Stomach smooth muscle (tissue), 2 donors: ENCODE data around the gene GRM1.

Source experiments
- H3K27ac ChIP-seq: one replicate; pipeline ENCODE4 v1.7.0; 2013; ENCODE audit warnings: mild to moderate bottlenecking, low read length, inconsistent platforms
- H3K27me3 ChIP-seq, 2 donors: one replicate each; pipeline ENCODE4 v1.7.0; 2013; ENCODE audit warnings: low read length in 2 of 2; ENCODE audit not compliant: insufficient read depth in 2 of 2, control insufficient read depth in 1 of 2
- H3K36me3 ChIP-seq, 2 donors: one replicate each; pipeline ENCODE4 v1.7.0; 2013; ENCODE audit warnings: low read length in 2 of 2; ENCODE audit not compliant: control insufficient read depth in 2 of 2, insufficient read depth in 2 of 2
- H3K4me1 ChIP-seq: one replicate; pipeline ENCODE4 v1.7.0; 2013; ENCODE audit warnings: low read length; ENCODE audit not compliant: control insufficient read depth, insufficient read depth
- H3K4me3 ChIP-seq, 2 donors: one replicate each; pipeline ENCODE4 v1.7.0; 2013; ENCODE audit warnings: low read length in 2 of 2
- H3K9ac ChIP-seq, 2 donors: one replicate each; pipeline ENCODE4 v1.7.0; 2013; ENCODE audit warnings: low read length in 2 of 2, mild to moderate bottlenecking in 1 of 2
- H3K9me3 ChIP-seq, 2 donors: one replicate each; pipeline ENCODE4 v1.7.0; 2013; ENCODE audit warnings: low read length in 2 of 2; ENCODE audit not compliant: control insufficient read depth in 2 of 2
- donor health status: healthy.
- donor health status: Pancreatic carcinoma.

The GRM1 gene

DNA sequence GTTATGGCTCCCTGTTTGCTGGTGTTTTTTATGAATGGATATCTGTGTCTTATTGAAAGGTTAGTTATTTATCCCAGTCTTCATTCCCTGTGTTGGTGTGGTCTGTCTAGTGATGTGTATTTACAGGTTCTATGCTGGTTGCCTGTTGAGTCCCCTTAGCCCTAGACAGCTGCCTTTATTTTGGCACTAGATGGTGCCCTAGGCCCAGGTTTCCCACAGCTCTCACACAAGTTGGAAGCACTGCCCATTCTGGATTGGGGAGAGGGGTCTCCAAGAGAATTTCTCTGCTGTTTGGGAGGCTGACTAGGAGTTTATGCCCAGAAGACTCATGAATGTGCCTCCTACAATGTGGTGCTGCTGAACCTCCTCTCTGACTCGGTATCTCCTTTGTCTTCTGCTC lies 12.4 kb downstream of the GRM1 start:
- Histone ChIP-seq H3K27ac (no peak overlapping the region), H3K36me3 (no peaks in the 10 kb centered on the region), H3K4me1 (no peaks in the 10 kb centered on the region), H3K9ac (no peak overlapping the region), H3K27me3 (no peaks in the 10 kb centered on the region), H3K9me3 (peaks cover 0 to 2% of the 10 kb centered on the region in 2 donors), H3K4me3 (no peak overlapping the region)

- Histone ChIP-seq H3K36me3 (no peaks in the 10 kb centered on the region), H3K9me3 (peaks cover 0 to 4% of the 10 kb centered on the region in 2 donors), H3K9ac (no peak overlapping the region), H3K4me3 (no peak overlapping the region), H3K4me1 (no peaks in the 10 kb centered on the region), H3K27me3 (no peaks in the 10 kb centered on the region), H3K27ac (no peak overlapping the region)
These were observed 18.5 kb downstream of the GRM1 start for GRCh38 chr6:146047371-146047770.

DNA sequence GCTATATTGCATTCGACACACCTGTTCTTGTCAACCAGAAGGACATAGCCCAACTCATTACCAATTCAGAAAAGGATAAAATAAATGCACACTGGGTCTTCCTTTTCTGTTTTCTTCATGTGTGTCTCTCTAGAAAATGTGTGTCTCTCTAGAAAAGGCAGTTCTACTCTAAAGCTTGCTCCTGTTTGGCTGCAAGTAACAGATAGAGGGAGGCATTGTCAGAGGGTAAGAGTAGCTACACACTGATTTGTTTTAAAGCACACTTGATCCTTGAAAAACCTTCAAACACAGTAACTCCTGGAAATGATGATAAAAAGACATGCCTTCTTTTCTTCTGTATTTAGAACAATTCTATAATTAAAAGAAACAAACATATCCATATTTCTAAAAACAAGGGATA lies 21.3 kb downstream of the GRM1 start:
- Histone ChIP-seq H3K9ac (no peak overlapping the region), H3K9me3 (peaks cover 0 to 4% of the 10 kb centered on the region in 2 donors), H3K36me3 (no peaks in the 10 kb centered on the region), H3K27ac (no peak overlapping the region), H3K27me3 (no peaks in the 10 kb centered on the region), H3K4me3 (no peak overlapping the region), H3K4me1 (no peaks in the 10 kb centered on the region)

DNA sequence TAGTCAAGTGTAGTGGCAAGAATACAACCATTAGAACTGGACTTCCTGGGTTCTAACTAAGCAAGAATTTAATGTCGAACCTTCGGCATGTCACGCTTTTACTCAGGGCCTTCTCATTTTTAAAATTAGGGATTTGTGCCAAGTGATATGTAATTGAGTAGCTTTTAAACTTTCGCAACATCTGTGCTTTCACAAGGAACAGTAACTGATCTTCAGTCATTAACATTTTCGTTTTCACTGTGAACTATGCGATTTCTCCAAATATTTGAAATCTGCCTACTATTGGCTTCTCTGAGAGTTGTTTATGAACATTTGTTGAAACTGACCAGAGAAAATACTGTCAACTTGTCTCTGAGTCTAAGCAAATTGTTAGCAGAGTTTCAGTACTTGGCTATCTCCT lies 27.6 kb downstream of the GRM1 start:
- H3K27me3 ChIP-seq: no peaks in the 10 kb centered on the region
- no peak overlapping the region for H3K27ac ChIP-seq
- no peaks in the 10 kb centered on the region for H3K4me1 ChIP-seq
- no peaks in the 10 kb centered on the region for H3K9me3 ChIP-seq
- H3K36me3 ChIP-seq: no peaks in the 10 kb centered on the region
- no peak overlapping the region for H3K4me3 ChIP-seq
- H3K9ac ChIP-seq: no peak overlapping the region

GRCh38 chr6:146065690-146066089 lies 36.8 kb downstream of the GRM1 start:
- no peak overlapping the region for H3K27ac ChIP-seq
- no peaks in the 10 kb centered on the region for H3K9me3 ChIP-seq
- H3K27me3 ChIP-seq: no peaks in the 10 kb centered on the region
- H3K4me3 ChIP-seq: no peak overlapping the region
- no peaks in the 10 kb centered on the region for H3K4me1 ChIP-seq
- no peaks in the 10 kb centered on the region for H3K36me3 ChIP-seq
- no peak overlapping the region for H3K9ac ChIP-seq

DNA sequence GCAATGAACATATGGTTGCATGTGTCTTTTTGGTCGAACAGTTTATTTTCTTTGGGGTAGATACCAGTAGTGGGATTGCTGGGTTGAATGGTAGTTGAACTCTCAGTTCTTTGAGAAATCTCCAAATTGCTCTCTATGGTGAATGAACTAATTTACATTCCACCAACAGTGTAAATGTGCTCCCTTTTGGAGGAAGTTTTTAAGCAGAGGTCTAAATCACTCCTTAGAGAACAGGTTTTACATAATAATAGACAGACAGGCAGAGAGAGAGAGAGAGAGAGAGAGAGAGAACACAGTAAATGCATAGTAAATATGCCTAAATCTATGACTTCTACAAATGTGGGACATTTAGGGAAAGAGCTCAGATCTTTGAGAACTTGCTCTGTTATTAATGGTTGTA lies 37.6 kb downstream of the GRM1 start:
- Histone ChIP-seq H3K27me3 (no peaks in the 10 kb centered on the region), H3K9ac (no peak overlapping the region)

GRCh38 chr6:146071781-146072180 lies 42.9 kb downstream of the GRM1 start:
- H3K9ac ChIP-seq: no peak overlapping the region

More for the DNA sequence above, 37.6 kb downstream of the GRM1 start:
- no peaks in the 10 kb centered on the region for H3K36me3 ChIP-seq
- H3K4me1 ChIP-seq: no peaks in the 10 kb centered on the region
- no peaks in the 10 kb centered on the region for H3K9me3 ChIP-seq
- H3K27ac ChIP-seq: no peak overlapping the region
- no peak overlapping the region for H3K4me3 ChIP-seq

DNA sequence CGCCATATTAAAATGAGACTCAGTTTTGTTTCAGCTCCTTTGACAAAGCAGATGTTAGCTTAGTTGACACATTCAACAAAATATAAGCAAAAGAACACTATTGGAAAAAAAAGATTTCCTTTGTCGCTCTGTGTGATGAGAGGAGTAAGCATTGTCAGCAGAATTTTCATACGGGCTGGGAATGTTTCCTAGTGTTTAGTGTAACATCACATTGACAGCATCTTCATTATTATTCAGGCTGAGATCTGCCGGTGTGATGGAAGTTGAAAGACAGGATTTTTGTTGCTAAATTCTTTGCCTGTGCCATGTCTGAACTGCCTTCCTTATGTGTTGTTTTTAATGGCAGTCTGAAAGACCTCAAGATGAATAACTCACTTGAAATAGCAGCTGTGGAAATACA lies 49.1 kb downstream of the GRM1 start:
- no peaks in the 10 kb centered on the region for H3K4me1 ChIP-seq

More at GRCh38 chr6:146071781-146072180, 42.9 kb downstream of the GRM1 start:
- Histone ChIP-seq H3K27me3 (no peaks in the 10 kb centered on the region), H3K4me1 (no peaks in the 10 kb centered on the region), H3K9me3 (no peaks in the 10 kb centered on the region), H3K4me3 (no peak overlapping the region), H3K27ac (no peak overlapping the region), H3K36me3 (no peaks in the 10 kb centered on the region)

DNA sequence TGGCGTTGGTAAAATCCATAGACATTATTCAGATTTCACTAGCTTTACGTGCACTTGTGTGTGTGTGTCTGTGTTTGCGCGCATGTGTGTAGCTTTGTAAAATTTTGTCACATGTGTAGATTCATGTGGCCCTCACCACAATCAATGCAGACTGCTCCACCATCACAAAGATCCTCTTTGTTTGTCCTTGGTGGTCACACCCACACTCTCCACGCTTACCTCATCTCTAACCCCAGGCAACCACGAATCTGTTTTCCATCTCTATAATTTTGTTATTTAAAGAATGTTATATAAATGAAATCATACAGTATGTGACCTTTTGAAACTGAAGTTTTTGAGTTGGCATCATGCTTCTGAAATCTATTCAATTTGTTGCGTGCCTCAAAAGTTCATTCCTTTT lies 58.5 kb downstream of the GRM1 start:
- no peak overlapping the region for H3K27ac ChIP-seq
- H3K27me3 ChIP-seq: no peaks in the 10 kb centered on the region
- H3K9me3 ChIP-seq: no peaks in the 10 kb centered on the region
- H3K9ac ChIP-seq: no peak overlapping the region
- no peaks in the 10 kb centered on the region for H3K36me3 ChIP-seq
- no peaks in the 10 kb centered on the region for H3K4me1 ChIP-seq
- H3K4me3 ChIP-seq: no peak overlapping the region

More for the DNA sequence above, 49.1 kb downstream of the GRM1 start:
- H3K27me3 ChIP-seq: peaks cover 0 to 2% of the 10 kb centered on the region in 2 donors
- H3K36me3 ChIP-seq: no peaks in the 10 kb centered on the region
- H3K9ac ChIP-seq: no peak overlapping the region
- H3K27ac ChIP-seq: no peak overlapping the region
- no peaks in the 10 kb centered on the region for H3K9me3 ChIP-seq
- no peak overlapping the region for H3K4me3 ChIP-seq

DNA sequence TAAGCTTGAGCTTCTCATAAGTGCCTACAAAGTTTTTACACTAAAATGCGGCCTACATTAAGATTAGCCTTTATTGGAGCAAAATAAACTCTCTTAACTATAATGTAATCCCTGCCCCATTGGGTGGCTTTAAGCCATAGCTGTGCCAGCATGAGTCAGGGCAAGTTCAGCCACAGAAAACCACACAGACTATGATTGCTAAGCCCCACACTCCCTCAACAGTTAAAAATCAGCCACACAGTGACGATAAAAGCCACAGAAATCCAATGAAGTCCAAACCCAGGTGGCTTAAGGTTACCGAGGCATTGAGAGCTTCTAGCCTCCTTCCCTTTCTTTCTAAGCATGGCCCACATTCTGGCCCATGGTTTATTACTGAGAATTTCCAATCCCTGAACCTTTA lies 61.6 kb downstream of the GRM1 start:
- Histone ChIP-seq H3K9me3 (no peaks in the 10 kb centered on the region), H3K27ac (no peak overlapping the region), H3K27me3 (no peaks in the 10 kb centered on the region), H3K36me3 (no peaks in the 10 kb centered on the region), H3K4me3 (no peak overlapping the region), H3K9ac (no peak overlapping the region), H3K4me1 (no peaks in the 10 kb centered on the region)

DNA sequence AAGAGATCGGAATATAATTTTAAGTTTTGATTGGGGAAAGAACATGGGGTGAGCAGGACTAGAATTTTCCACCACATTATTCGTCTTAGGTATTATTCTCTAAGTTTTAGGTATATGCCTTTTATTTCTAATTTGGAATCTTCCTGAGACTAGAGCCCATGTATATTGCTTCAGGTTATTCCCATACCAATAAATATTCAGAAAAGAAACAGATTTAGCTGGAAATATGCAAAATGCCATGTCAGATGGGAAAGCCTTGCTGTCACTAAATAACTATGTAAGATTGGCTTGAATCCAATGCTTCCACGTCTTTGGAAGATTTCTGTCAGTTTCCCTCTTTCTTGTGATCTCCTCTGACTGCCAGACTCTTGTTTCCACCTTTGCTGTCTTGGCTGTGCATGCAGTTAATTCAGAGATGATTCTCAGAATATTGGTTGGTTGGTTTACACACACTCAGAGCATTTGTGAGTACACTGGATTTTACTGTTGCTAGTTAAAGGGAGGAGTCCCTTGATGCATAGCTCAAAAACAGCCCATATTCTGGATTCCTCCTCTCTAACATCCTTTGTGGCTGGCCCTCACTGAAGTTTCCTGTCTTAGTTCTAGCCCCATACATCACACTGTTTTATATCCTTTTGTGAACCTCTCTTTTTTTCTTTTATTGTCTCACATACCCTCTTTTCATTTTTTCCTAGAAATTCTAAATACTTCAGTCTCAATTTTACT lies 64.3 kb downstream of the GRM1 start:
- Histone ChIP-seq H3K27me3 (no peaks in the 10 kb centered on the region), H3K9me3 (no peaks in the 10 kb centered on the region), H3K36me3 (no peaks in the 10 kb centered on the region), H3K9ac (no peak overlapping the region), H3K27ac (no peak overlapping the region), H3K4me1 (no peaks in the 10 kb centered on the region), H3K4me3 (no peak overlapping the region)
